Cerebellar cortex (tissue), 1 donor: Measurements from ENCODE around the gene ARFGEF2.
"Not testable (repeated sequence)": the region's sequence is repeated elsewhere in the genome, so short reads cannot be mapped to it uniquely, and the experiment has no call there.

ENCODE experiments used
- DNase-seq: peaks from one replicate; pipeline ENCODE4 v3.0.0-alpha.2; 2015; ENCODE audit warnings: low spot score

Gene ARFGEF2

GRCh38 chr20:48921168-48921882 is at the start of gene ARFGEF2:
Gene ARFGEF2 (plus strand): TSS chr20:48921711. CDS start chr20:48921890, 179 bp downstream.
- peak; percentile 90 for DNase-seq

GRCh38 chr20:48875233-48875913 is 46.1 kb upstream of the ARFGEF2 start:
- DNase-seq: no peak

- DNase-seq: no peak
Observed at GRCh38 chr20:48875914-48876240, 45.6 kb upstream of the ARFGEF2 start.

GRCh38 chr20:48877304-48877703 is 44.2 kb upstream of the ARFGEF2 start:
- no peak for DNase-seq

GRCh38 chr20:48878534-48879248 is 42.8 kb upstream of the ARFGEF2 start:
- no peak for DNase-seq

- no peak for DNase-seq
Observed at GRCh38 chr20:48879612-48880245, 41.8 kb upstream of the ARFGEF2 start.

- DNase-seq: no peak
Observed at GRCh38 chr20:48880331-48880730, 41.2 kb upstream of the ARFGEF2 start.

- DNase-seq: no peak
Observed at GRCh38 chr20:48880981-48881657, 40.4 kb upstream of the ARFGEF2 start.

GRCh38 chr20:48885237-48885636 is 36.3 kb upstream of the ARFGEF2 start:
- no peak for DNase-seq

GRCh38 chr20:48886194-48886593 is 35.3 kb upstream of the ARFGEF2 start:
- DNase-seq: no peak

- no peak for DNase-seq
Observed at GRCh38 chr20:48886811-48887210, 34.7 kb upstream of the ARFGEF2 start.

GRCh38 chr20:48888517-48888916 is 33.0 kb upstream of the ARFGEF2 start:
- DNase-seq: not testable (repeated sequence)

- DNase-seq: no peak
Observed at GRCh38 chr20:48889140-48889790, 32.2 kb upstream of the ARFGEF2 start.

GRCh38 chr20:48891235-48892048 is 30.1 kb upstream of the ARFGEF2 start:
- DNase-seq: no peak

- no peak for DNase-seq
Observed at GRCh38 chr20:48892049-48892470, 29.5 kb upstream of the ARFGEF2 start.

GRCh38 chr20:48892891-48893290 is 28.6 kb upstream of the ARFGEF2 start:
- no peak for DNase-seq

- no peak for DNase-seq
Observed at GRCh38 chr20:48893374-48893773, 28.1 kb upstream of the ARFGEF2 start.

GRCh38 chr20:48897305-48898010 is 24.1 kb upstream of the ARFGEF2 start:
- DNase-seq: no peak

GRCh38 chr20:48898210-48898609 is 23.3 kb upstream of the ARFGEF2 start:
- no peak for DNase-seq
